Stimulated activated naive CD4-positive, alpha-beta T cell treated with Interleukin-2 at 50 U/mL for 16 hours (primary cell): Measurements from ENCODE around the gene NUP93.

Experiments used
- DNase-seq: peaks from one replicate; lab custom pipeline; 2025; lab: John Stamatoyannopoulos, UW

Gene NUP93

GRCh38 chr16:56894331-56894917 lies 164.5 kb downstream of the NUP93 start:
- no peak for DNase-seq

- no peak for DNase-seq
Observed at GRCh38 chr16:56895813-56896212, 165.9 kb downstream of the NUP93 start.

- no peak for DNase-seq
Observed at GRCh38 chr16:56896244-56896643, 166.3 kb downstream of the NUP93 start.

- no peak for DNase-seq
Observed at GRCh38 chr16:56897026-56897799, 167.3 kb downstream of the NUP93 start.

GRCh38 chr16:56898847-56899246 lies 168.9 kb downstream of the NUP93 start:
- no peak for DNase-seq
